ENCODE results near the gene SLC6A2.

SLC6A2 gene

DNA sequence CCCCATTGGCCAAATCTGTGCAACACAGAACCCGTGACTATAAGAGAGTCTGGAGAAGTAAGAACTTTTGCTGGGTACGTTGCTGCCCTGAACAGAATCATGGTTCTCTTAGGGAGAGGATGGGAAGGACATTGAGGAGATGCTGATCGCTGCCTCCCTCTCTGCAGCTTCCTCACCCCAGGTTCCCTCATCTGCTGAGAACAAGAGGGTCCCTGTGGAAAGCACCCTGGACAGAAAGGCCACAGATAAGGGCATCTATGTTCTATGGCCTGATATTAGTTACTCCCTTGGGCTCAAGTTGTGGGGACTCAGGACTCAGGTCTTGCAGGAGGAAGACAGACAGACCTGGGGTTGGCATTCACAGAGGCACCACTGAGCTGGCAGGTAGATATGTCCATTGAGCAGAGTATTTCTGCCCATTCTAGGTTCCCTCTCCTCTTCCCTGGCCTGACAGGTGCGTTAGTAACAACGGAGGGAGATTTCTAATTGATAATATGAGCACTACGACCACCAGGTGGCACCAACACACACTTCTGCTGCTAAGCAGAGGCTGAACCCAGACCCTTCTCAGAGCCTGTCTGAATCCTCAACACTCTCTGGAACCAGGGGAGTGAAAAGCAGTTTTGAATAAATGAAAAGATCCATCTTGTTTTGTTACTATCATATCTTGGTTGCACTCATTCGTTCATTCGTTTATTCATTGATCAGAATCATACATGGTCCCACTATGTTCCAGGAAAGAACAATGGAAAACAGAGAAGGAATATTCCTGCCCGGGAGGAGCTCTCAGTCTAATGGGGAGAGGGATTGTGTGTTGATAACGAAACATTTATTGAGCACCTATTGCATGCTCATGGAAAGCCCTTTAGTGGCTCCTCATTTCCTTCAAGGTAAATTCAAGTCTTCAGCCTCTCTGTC, 56.4 kb downstream of the SLC6A2 start:
- H3K79me2 ChIP-seq (ENCODE audit: insufficient read depth, low read depth): no peaks in the 10 kb centered on the region
- H3K4me2 ChIP-seq: no peak overlapping the region
- TF ChIP-seq, protein P1, sequence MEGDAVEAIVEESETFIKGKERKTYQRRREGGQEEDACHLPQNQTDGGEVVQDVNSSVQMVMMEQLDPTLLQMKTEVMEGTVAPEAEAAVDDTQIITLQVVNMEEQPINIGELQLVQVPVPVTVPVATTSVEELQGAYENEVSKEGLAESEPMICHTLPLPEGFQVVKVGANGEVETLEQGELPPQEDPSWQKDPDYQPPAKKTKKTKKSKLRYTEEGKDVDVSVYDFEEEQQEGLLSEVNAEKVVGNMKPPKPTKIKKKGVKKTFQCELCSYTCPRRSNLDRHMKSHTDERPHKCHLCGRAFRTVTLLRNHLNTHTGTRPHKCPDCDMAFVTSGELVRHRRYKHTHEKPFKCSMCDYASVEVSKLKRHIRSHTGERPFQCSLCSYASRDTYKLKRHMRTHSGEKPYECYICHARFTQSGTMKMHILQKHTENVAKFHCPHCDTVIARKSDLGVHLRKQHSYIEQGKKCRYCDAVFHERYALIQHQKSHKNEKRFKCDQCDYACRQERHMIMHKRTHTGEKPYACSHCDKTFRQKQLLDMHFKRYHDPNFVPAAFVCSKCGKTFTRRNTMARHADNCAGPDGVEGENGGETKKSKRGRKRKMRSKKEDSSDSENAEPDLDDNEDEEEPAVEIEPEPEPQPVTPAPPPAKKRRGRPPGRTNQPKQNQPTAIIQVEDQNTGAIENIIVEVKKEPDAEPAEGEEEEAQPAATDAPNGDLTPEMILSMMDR (conservative IDR thresholded peaks at IDR 0.05; ENCODE audit: low read depth, low read length): peak; percentile 77
- no peaks in the 10 kb centered on the region for H3K4me1 ChIP-seq (ENCODE audit: low read depth, poor library complexity, severe bottlenecking)
- no peaks in the 10 kb centered on the region for H4K20me1 ChIP-seq (ENCODE audit: insufficient read depth)
- no peak overlapping the region for H3K9ac ChIP-seq
- H3K36me3 ChIP-seq (ENCODE audit: insufficient read depth): no peaks in the 10 kb centered on the region
- no peak overlapping the region for H3K27ac ChIP-seq
- no peak overlapping the region for H2AFZ ChIP-seq (ENCODE audit: low read depth)
- no peaks in the 10 kb centered on the region for H3K27me3 ChIP-seq (ENCODE audit: insufficient read depth, low read depth)
- H3K4me3 ChIP-seq (IDR thresholded peaks at IDR 0.05; ENCODE audit: insufficient read depth, low read depth, low read length): no peak overlapping the region

GRCh38 chr16:55713103-55713502, 57.3 kb downstream of the SLC6A2 start:
- Histone ChIP-seq H3K27me3 (ENCODE audit: insufficient read depth, low read depth) (no peaks in the 10 kb centered on the region), H3K79me2 (ENCODE audit: insufficient read depth, low read depth) (no peaks in the 10 kb centered on the region), H3K9ac (no peak overlapping the region), H3K36me3 (ENCODE audit: insufficient read depth) (no peaks in the 10 kb centered on the region), H3K4me1 (ENCODE audit: low read depth, poor library complexity, severe bottlenecking) (no peaks in the 10 kb centered on the region), H2AFZ (ENCODE audit: low read depth) (no peak overlapping the region), H4K20me1 (ENCODE audit: insufficient read depth) (no peaks in the 10 kb centered on the region), H3K27ac (no peak overlapping the region), H3K4me2 (no peak overlapping the region), H3K4me3 (IDR thresholded peaks at IDR 0.05; ENCODE audit: insufficient read depth, low read depth, low read length) (no peak overlapping the region)
- TF ChIP-seq, protein P1 (conservative IDR thresholded peaks at IDR 0.05; ENCODE audit: low read depth, low read length): no peak

GRCh38 chr16:55717326-55717725, 61.5 kb downstream of the SLC6A2 start:
- H3K79me2 ChIP-seq (ENCODE audit: insufficient read depth, low read depth): no peaks in the 10 kb centered on the region
- no peak overlapping the region for H3K4me2 ChIP-seq
- H4K20me1 ChIP-seq (ENCODE audit: insufficient read depth): no peaks in the 10 kb centered on the region
- H3K4me3 ChIP-seq (IDR thresholded peaks at IDR 0.05; ENCODE audit: insufficient read depth, low read depth, low read length): no peak overlapping the region
- TF ChIP-seq, protein P1 (conservative IDR thresholded peaks at IDR 0.05; ENCODE audit: low read depth, low read length): no peak
- H3K4me1 ChIP-seq (ENCODE audit: low read depth, poor library complexity, severe bottlenecking): no peaks in the 10 kb centered on the region
- H3K9ac ChIP-seq: no peak overlapping the region
- H3K27me3 ChIP-seq (ENCODE audit: insufficient read depth, low read depth): no peaks in the 10 kb centered on the region; the same call in 1 of the 2 replicates
- no peak overlapping the region for H2AFZ ChIP-seq (ENCODE audit: low read depth)
- H3K27ac ChIP-seq: no peak overlapping the region
- H3K36me3 ChIP-seq (ENCODE audit: insufficient read depth): no peaks in the 10 kb centered on the region

DNA sequence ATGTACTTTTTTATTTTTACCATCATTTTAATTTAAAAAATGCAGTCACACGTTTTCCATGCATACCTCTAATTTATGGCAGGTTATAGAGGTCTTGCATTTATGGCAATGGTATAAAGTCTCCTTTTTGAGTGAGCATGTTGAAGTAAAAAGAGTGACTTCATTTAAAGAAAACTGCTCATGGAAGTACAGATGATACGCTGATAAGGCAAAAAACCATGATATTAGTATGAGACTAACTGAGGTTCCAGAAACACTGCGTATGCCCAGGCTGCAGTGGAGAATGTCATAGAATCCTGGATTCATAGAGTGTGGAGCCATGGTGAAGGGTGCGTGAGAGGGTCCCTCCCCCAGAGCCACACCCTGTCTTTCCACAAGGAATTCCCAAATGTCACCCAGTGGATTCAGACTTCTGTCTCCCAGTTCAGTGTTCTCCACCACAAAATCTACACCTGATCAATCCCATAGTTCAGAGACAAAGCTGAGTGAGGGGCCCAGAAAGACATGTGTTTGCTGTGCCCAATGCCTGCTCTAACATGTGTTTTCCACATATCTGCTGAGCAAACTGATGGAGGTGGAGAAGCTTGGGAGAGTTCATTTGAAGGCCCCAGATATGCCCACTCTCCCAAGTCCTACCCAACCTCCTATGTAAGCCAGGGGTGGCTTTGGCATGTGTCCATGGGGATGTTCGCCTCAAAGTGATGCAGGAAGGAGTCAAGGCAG, 69.4 kb downstream of the SLC6A2 start:
- H2AFZ ChIP-seq (ENCODE audit: low read depth): no peak overlapping the region
- H3K27me3 ChIP-seq (ENCODE audit: insufficient read depth, low read depth): no peaks in the 10 kb centered on the region
- H3K4me3 ChIP-seq (IDR thresholded peaks at IDR 0.05; ENCODE audit: insufficient read depth, low read depth, low read length): no peak overlapping the region
- H4K20me1 ChIP-seq (ENCODE audit: insufficient read depth): no peaks in the 10 kb centered on the region
- H3K27ac ChIP-seq: no peak overlapping the region
- TF ChIP-seq, protein P1 (conservative IDR thresholded peaks at IDR 0.05; ENCODE audit: low read depth, low read length): no peak
- H3K9ac ChIP-seq: no peak overlapping the region
- no peak overlapping the region for H3K4me2 ChIP-seq
- H3K4me1 ChIP-seq (ENCODE audit: low read depth, poor library complexity, severe bottlenecking): no peaks in the 10 kb centered on the region
- H3K79me2 ChIP-seq (ENCODE audit: insufficient read depth, low read depth): no peaks in the 10 kb centered on the region
- H3K36me3 ChIP-seq (ENCODE audit: insufficient read depth): no peaks in the 10 kb centered on the region
